ENCODE data around the gene FANCM. TPM values are rescaled to one million over a fixed set of nuclear protein-coding genes. Genes with fewer than 3 reads are reported as not detected.

Gene FANCM
- total RNA-seq, 1 experiment from 2014 or later: 6.6 TPM

- Histone ChIP-seq H3K27me3 (ENCODE audit: control insufficient read depth, insufficient read depth, low read length) (no peaks in the 10 kb centered on the region), H3K4me3 (ENCODE audit: low read depth in 2 of 2, low read length in 2 of 2) (no peak overlapping the region), H3K27ac (ENCODE audit: low read length) (no peak overlapping the region), H3K36me3 (ENCODE audit: control insufficient read depth, insufficient read depth, low read length) (peaks cover 4% of the 10 kb centered on the region), H3K4me1 (ENCODE audit: control insufficient read depth, insufficient read depth, low read length) (peaks cover 7% of the 10 kb centered on the region), H3K9me3 (ENCODE audit: control insufficient read depth, insufficient read depth, low read depth, low read length) (no peaks in the 10 kb centered on the region)
- in situ Hi-C loops (cut with HindIII; ENCODE audit: low pct_unique_long_range_greater_than_20kb, low sequenced_read_pairs): no loop called here
- ATAC-seq (no peak), DNase-seq (ENCODE audit: low read depth, low spot score) (no peak)
- ChIA-PET CTCF (no interaction called here), POLR2A (no interaction called here)
- TF ChIP-seq TCF7L2 (IDR thresholded peaks at IDR 0.05; ENCODE audit: low read depth, low read length) (no peak), REST (IDR thresholded peaks at IDR 0.05; ENCODE audit: insufficient read depth in 1 of 2, low read depth in 2 of 2, low read length in 1 of 2) (no peak), SIN3A (IDR thresholded peaks at IDR 0.05; ENCODE audit: borderline replicate concordance, insufficient read depth, low read depth, low read length) (no peak), CTCF (IDR thresholded peaks at IDR 0.05) (no peak), POLR2AphosphoS5 (IDR thresholded peaks at IDR 0.05; ENCODE audit: low read depth, low read length) (no peak)
- no TSS peak for BruUV-seq (replicated peaks)
- intact Hi-C loops (cut with micrococcal nuclease; ENCODE audit: unreplicated experiment): no loop called here
These were observed 111.7 kb downstream of the FANCM start for GRCh38 chr14:45247427-45247826.

- Histone ChIP-seq H3K4me3 (ENCODE audit: low read depth in 2 of 2, low read length in 2 of 2) (no peak overlapping the region), H3K36me3 (ENCODE audit: control insufficient read depth, insufficient read depth, low read length) (peaks cover 6% of the 10 kb centered on the region; the same call in 1 of the 2 replicates), H3K27me3 (ENCODE audit: control insufficient read depth, insufficient read depth, low read length) (no peaks in the 10 kb centered on the region), H3K4me1 (ENCODE audit: control insufficient read depth, insufficient read depth, low read length) (peaks cover 7% of the 10 kb centered on the region), H3K9me3 (ENCODE audit: control insufficient read depth, insufficient read depth, low read depth, low read length) (no peaks in the 10 kb centered on the region), H3K27ac (ENCODE audit: low read length) (peak overlapping the region; percentile 71)
- ATAC-seq (no peak), DNase-seq (ENCODE audit: low read depth, low spot score) (no peak)
- CTCF ChIA-PET: no interaction called here
- intact Hi-C loops (cut with micrococcal nuclease; ENCODE audit: unreplicated experiment): loop anchor here (5.0 kb wide), 1 partner anchor 118 kb away; the partner anchor contains the start of gene FKBP3
- in situ Hi-C loops (cut with HindIII; ENCODE audit: low pct_unique_long_range_greater_than_20kb, low sequenced_read_pairs): no loop called here
- BruUV-seq (replicated peaks): no TSS peak
- no peak for TF ChIP-seq SIN3A (IDR thresholded peaks at IDR 0.05; ENCODE audit: borderline replicate concordance, insufficient read depth, low read depth, low read length)
- no peak for TF ChIP-seq REST (IDR thresholded peaks at IDR 0.05; ENCODE audit: insufficient read depth in 1 of 2, low read depth in 2 of 2, low read length in 1 of 2)
- no peak for TF ChIP-seq POLR2AphosphoS5 (IDR thresholded peaks at IDR 0.05; ENCODE audit: low read depth, low read length)
- TF ChIP-seq TCF7L2 (IDR thresholded peaks at IDR 0.05; ENCODE audit: low read depth, low read length): no peak
- no peak for TF ChIP-seq CTCF (IDR thresholded peaks at IDR 0.05)
- POLR2A ChIA-PET: no interaction called here
These were observed 114.3 kb downstream of the FANCM start for GRCh38 chr14:45249856-45250575.

All from Panc1 (cell line).